ENCODE data around the gene TCF12. TPM values are rescaled to one million over a fixed set of nuclear protein-coding genes. Genes with fewer than 3 reads are reported as not detected.
A peak's percentile ranks its signal among the peaks of the same experiment; 100 is the strongest.

The TCF12 gene
- total RNA-seq, 4 donors from 2014 or later, result 105 to 446 (median 180) TPM

DNA sequence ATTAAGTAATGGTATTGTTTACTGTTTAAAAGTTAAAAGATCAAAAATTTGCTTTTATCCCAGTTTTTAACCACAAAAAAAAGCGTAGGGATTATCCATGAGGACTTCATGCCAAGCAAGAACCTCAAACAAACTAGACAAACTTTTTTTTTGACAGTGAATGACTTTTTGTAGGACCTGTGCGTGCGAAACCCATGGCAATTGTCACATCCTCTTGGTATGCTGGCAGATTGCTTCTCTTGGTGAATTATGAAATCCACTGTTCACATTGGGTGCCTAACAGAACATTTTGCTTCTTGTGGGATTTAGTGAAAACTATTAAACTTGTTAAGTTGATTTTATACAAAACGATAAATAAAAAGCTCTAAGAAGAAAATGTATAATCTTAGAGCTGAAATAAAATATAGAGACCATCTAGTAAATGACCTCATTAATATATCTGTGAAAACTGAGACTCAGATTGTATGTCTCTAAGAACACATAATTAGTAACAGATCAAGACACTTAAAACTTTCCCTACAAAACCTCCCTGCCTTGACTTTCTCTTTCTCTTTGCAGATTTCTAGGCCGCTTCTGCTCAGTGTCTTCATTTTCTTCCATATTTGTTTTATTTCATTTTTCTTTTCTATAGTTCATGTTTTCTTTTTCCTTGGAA is 370.6 kb downstream of the TCF12 start:
- Histone ChIP-seq H3K36me3 (peaks cover 0 to 11% (median 3%) of the 10 kb centered on the region in 4 donors), H3K4me1 (no peaks in the 10 kb centered on the region), H3K27me3 (no peaks in the 10 kb centered on the region), H3K9me3 (no peaks in the 10 kb centered on the region), H3K4me3 (no peak overlapping the region), H3K27ac (no peak overlapping the region)
- intact Hi-C loops (cut with DNase I; ENCODE audit: low total_unique reads) (no loop called here), in situ Hi-C loops (cut with MboI; ENCODE audit: low pct_ligation_motif_present in 1 of 4, low pct_unique_long_range_greater_than_20kb in 1 of 4, low sequenced_read_pairs in 3 of 4) (no loop called here)
- WGBS, 2 donors (ENCODE audit: low coverage in 1 of 2), result 79 to 86% methylated on average over 5 of the region's 5 CpGs
- no peak for DNase-seq
- TF ChIP-seq POLR2A (IDR thresholded peaks at IDR 0.05) (no peak), POLR2AphosphoS5 (IDR thresholded peaks at IDR 0.05) (no peak), EP300 (IDR thresholded peaks at IDR 0.05; ENCODE audit: low read depth) (no peak)
- TF ChIP-seq, protein P1, sequence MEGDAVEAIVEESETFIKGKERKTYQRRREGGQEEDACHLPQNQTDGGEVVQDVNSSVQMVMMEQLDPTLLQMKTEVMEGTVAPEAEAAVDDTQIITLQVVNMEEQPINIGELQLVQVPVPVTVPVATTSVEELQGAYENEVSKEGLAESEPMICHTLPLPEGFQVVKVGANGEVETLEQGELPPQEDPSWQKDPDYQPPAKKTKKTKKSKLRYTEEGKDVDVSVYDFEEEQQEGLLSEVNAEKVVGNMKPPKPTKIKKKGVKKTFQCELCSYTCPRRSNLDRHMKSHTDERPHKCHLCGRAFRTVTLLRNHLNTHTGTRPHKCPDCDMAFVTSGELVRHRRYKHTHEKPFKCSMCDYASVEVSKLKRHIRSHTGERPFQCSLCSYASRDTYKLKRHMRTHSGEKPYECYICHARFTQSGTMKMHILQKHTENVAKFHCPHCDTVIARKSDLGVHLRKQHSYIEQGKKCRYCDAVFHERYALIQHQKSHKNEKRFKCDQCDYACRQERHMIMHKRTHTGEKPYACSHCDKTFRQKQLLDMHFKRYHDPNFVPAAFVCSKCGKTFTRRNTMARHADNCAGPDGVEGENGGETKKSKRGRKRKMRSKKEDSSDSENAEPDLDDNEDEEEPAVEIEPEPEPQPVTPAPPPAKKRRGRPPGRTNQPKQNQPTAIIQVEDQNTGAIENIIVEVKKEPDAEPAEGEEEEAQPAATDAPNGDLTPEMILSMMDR (IDR thresholded peaks at IDR 0.05), result no peak

DNA sequence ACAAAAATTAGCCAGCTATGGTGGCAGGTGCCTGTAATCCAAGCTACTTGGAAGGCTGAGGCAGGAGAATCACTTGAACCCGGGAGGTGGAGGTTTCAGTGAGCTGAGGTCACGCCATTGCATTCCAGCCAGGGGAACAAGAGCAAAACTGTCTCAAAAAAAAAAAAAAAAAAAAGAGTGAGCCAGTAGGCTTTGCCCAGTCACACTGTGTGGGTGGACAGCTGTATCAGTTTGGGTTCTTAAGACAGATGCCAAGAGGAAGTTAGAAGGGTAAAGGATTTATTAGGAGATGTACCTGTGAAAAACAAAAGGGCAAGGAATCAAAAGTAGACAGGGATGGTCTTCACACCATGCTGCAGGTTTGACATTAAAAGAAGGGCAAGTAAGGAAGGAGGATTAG is 371.7 kb downstream of the TCF12 start:
- TF ChIP-seq POLR2A (IDR thresholded peaks at IDR 0.05) (no peak), EP300 (IDR thresholded peaks at IDR 0.05; ENCODE audit: low read depth) (no peak), POLR2AphosphoS5 (IDR thresholded peaks at IDR 0.05) (no peak)
- TF ChIP-seq, protein P1 (IDR thresholded peaks at IDR 0.05), result no peak
- Histone ChIP-seq H3K27me3 (no peaks in the 10 kb centered on the region), H3K4me1 (no peaks in the 10 kb centered on the region), H3K4me3 (no peak overlapping the region), H3K9me3 (no peaks in the 10 kb centered on the region), H3K27ac (no peak overlapping the region), H3K36me3 (peaks cover 0 to 6% (median 3%) of the 10 kb centered on the region in 4 donors)
- intact Hi-C loops (cut with DNase I; ENCODE audit: low total_unique reads), result no loop called here
- in situ Hi-C loops (cut with MboI; ENCODE audit: low pct_ligation_motif_present in 1 of 4, low pct_unique_long_range_greater_than_20kb in 1 of 4, low sequenced_read_pairs in 3 of 4), result no loop called here
- WGBS, 2 donors (ENCODE audit: low coverage in 1 of 2), result 74 to 94% methylated on average over 2 of the region's 2 CpGs
- DNase-seq, result no peak

DNA sequence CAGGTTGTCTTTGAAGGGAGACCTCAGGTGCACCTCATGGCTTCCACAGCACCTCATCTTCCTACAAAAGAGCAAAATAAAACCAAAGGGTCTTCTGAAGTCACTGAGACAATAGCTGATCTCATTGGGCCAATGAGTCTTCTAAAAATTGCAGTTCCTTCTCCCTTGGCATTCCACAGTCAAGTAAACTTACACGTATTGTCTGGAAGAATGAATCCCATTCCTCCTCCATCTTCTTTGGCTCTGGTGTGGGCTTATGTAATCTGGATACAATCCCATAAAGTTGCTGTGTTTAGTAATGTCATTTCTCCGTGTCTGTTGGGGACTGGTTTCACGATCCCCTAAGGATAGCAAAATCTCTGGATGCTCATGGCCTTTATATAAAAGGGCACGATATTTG is 372.4 kb downstream of the TCF12 start:
- in situ Hi-C loops (cut with MboI; ENCODE audit: low pct_ligation_motif_present in 1 of 4, low pct_unique_long_range_greater_than_20kb in 1 of 4, low sequenced_read_pairs in 3 of 4), result no loop called here
- TF ChIP-seq, protein P1 (IDR thresholded peaks at IDR 0.05), result no peak
- TF ChIP-seq POLR2A (IDR thresholded peaks at IDR 0.05) (no peak), POLR2AphosphoS5 (IDR thresholded peaks at IDR 0.05) (no peak), EP300 (IDR thresholded peaks at IDR 0.05; ENCODE audit: low read depth) (no peak)
- Histone ChIP-seq H3K27ac (no peak overlapping the region), H3K4me1 (no peaks in the 10 kb centered on the region), H3K4me3 (no peak overlapping the region), H3K27me3 (no peaks in the 10 kb centered on the region), H3K9me3 (no peaks in the 10 kb centered on the region), H3K36me3 (peaks cover 0 to 6% (median 3%) of the 10 kb centered on the region in 4 donors)
- intact Hi-C loops (cut with DNase I; ENCODE audit: low total_unique reads), result no loop called here
- DNase-seq, result no peak
- WGBS, 2 donors (ENCODE audit: low coverage in 1 of 2), result 97 to 99% methylated on average over 4 of the region's 4 CpGs

DNA sequence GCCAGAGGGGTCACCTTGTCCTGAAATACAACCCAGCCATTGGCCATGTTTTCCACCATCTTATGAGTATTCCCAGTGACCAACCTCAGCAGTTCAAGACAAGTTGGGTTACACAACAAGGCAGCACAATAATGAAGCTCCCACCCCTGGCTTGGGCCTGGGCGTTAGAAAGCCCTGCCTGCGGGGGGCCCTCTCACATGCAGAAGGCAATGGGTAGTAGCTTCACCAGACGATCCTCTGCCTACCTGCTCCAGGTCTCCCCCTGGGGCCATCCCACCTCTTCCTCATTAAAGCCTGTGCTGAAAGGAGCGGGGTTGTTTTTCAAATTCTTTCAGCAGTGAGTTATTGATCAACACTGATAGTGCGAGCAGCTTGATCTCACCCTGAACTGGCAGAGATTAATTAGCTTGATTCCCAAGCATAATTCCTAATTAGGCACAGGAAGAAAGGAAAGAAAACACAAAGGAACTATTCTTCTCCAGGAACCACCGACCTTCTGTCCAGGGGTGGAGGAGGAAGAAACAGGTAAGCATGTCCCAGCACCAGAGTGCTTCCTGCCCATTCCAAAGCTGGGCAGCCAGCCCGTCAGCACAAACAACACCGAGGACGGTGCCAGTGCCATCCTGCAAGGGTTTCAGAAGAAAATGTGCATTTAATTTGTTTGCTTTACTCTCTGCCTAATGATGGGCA is 378.2 kb downstream of the TCF12 start:
- H3K27me3 ChIP-seq, result no peaks in the 10 kb centered on the region
- no peak overlapping the region for H3K4me3 ChIP-seq
- DNase-seq, result peak; percentile 40
- no peak for TF ChIP-seq POLR2A (IDR thresholded peaks at IDR 0.05)
- TF ChIP-seq, protein P1 (IDR thresholded peaks at IDR 0.05), result no peak
- no peak for TF ChIP-seq POLR2AphosphoS5 (IDR thresholded peaks at IDR 0.05)
- no peak for TF ChIP-seq EP300 (IDR thresholded peaks at IDR 0.05; ENCODE audit: low read depth)
- H3K9me3 ChIP-seq, result no peaks in the 10 kb centered on the region
- no peaks in the 10 kb centered on the region for H3K36me3 ChIP-seq
- H3K4me1 ChIP-seq, result peaks cover 0 to 10% (median 0%) of the 10 kb centered on the region in 4 donors
- WGBS, 2 donors (ENCODE audit: low coverage in 1 of 2), result 58 to 75% methylated on average over 5 to 9 of the region's 9 CpGs
- in situ Hi-C loops (cut with MboI; ENCODE audit: low pct_ligation_motif_present in 1 of 4, low pct_unique_long_range_greater_than_20kb in 1 of 4, low sequenced_read_pairs in 3 of 4) (no loop called here), intact Hi-C loops (cut with DNase I; ENCODE audit: low total_unique reads) (no loop called here)
- H3K27ac ChIP-seq, result peak overlapping the region in 3 of 4 donors; percentile 42 to 50 (median 43)

Measured in transverse colon (tissue), 4 donors.